Immature natural killer cell (primary cell): ENCODE measurements around the gene STARD10. TPM values are rescaled to one million over a fixed set of nuclear protein-coding genes. Genes with fewer than 3 reads are reported as not detected.

Experiments used
- DNase-seq, 3 donors: peaks; one replicate each; pipeline ENCODE4 v3.0.0; 2022; ENCODE audit warnings: mixed read lengths in 1 of 3
- H3K27ac Mint-ChIP-seq, 6 donors: one replicate each; pipeline ENCODE4 v1.8.0; 2020; ENCODE audit warnings: mixed read lengths in 6 of 6, mild to moderate bottlenecking in 5 of 6, inconsistent platforms in 4 of 6, moderate library complexity in 3 of 6
- H3K27me3 Mint-ChIP-seq, 3 donors: one replicate each; pipeline ENCODE4 v1.8.0; 2020 to 2021; ENCODE audit warnings: low read depth in 3 of 3, mild to moderate bottlenecking in 3 of 3, mixed read lengths in 3 of 3, moderate library complexity in 3 of 3, inconsistent platforms in 1 of 3
- H3K36me3 Mint-ChIP-seq, 3 donors: one replicate each; pipeline ENCODE4 v1.8.0; 2020; ENCODE audit warnings: mixed read lengths in 3 of 3, inconsistent platforms in 2 of 3, mild to moderate bottlenecking in 2 of 3
- H3K4me1 Mint-ChIP-seq, 2 donors: one replicate each; pipeline ENCODE4 v1.8.0; 2020; ENCODE audit warnings: inconsistent platforms in 2 of 2, mild to moderate bottlenecking in 2 of 2, mixed read lengths in 2 of 2, moderate library complexity in 1 of 2
- H3K4me3 Mint-ChIP-seq, 5 donors: one replicate each; pipeline ENCODE4 v1.8.0; 2020; ENCODE audit warnings: mild to moderate bottlenecking in 5 of 5, mixed read lengths in 5 of 5, inconsistent platforms in 3 of 5, moderate library complexity in 3 of 5
- H3K9me3 Mint-ChIP-seq, 6 donors: one replicate each; pipeline ENCODE4 v1.8.0; 2020; ENCODE audit warnings: mild to moderate bottlenecking in 6 of 6, mixed read lengths in 6 of 6, inconsistent platforms in 4 of 6, moderate library complexity in 3 of 6
- polyA plus RNA-seq, 3 donors: library from polyadenylated mRNA; unstranded; fragments of 300-500 nt; fragmentation: Illumina TruSeq; gene quantifications; one replicate each; pipeline ENCODE4 v1.2.3, GENCODE V29; 2021

Gene STARD10
- polyA plus RNA-seq, 3 donors from 2014 or later, result 26.3 to 50.1 (median 35.6) TPM

GRCh38 chr11:72787216-72788104, 6.4 kb downstream of the STARD10 start:
- peaks cover 6 to 11% of the 10 kb centered on the region in 2 donors for H3K4me1 Mint-ChIP-seq
- no peaks in the 10 kb centered on the region for H3K36me3 Mint-ChIP-seq
- H3K27ac Mint-ChIP-seq, result peak overlapping the region in 2 of 6 donors; percentile 54 to 71
- DNase-seq, result no peak
- H3K4me3 Mint-ChIP-seq, result peak overlapping the region in 2 of 5 donors; percentile 9 to 39
- H3K9me3 Mint-ChIP-seq, result no peaks in the 10 kb centered on the region
- H3K27me3 Mint-ChIP-seq, result peaks cover 0 to 2% (median under 1%) of the 10 kb centered on the region in 3 donors

- H3K27ac Mint-ChIP-seq, result peak overlapping the region in 1 of 6 donors; percentile 71
- no peak for DNase-seq
- H3K36me3 Mint-ChIP-seq, result no peaks in the 10 kb centered on the region
- no peaks in the 10 kb centered on the region for H3K9me3 Mint-ChIP-seq
- H3K4me3 Mint-ChIP-seq, result no peak overlapping the region
- peaks cover 10 to 19% of the 10 kb centered on the region in 2 donors for H3K4me1 Mint-ChIP-seq
- H3K27me3 Mint-ChIP-seq, result peaks cover 0 to 2% (median 2%) of the 10 kb centered on the region in 3 donors
Measured at GRCh38 chr11:72786305-72787215, 7.3 kb downstream of the STARD10 start.

GRCh38 chr11:72784662-72785061, 9.2 kb downstream of the STARD10 start:
- Mint-ChIP-seq H3K4me3 (no peak overlapping the region), H3K27ac (no peak overlapping the region), H3K27me3 (peaks cover 2% of the 10 kb centered on the region in 3 donors), H3K4me1 (peaks cover 14 to 23% of the 10 kb centered on the region in 2 donors), H3K9me3 (no peaks in the 10 kb centered on the region), H3K36me3 (no peaks in the 10 kb centered on the region)
- no peak for DNase-seq

GRCh38 chr11:72783144-72783905, 10.5 kb downstream of the STARD10 start:
- Mint-ChIP-seq H3K27me3 (peaks cover 2 to 4% (median 2%) of the 10 kb centered on the region in 3 donors), H3K4me3 (peak overlapping the region in 3 of 5 donors; percentile 84), H3K9me3 (no peaks in the 10 kb centered on the region), H3K36me3 (no peaks in the 10 kb centered on the region), H3K27ac (peak overlapping the region in 5 of 6 donors; percentile 33 to 74 (median 52)), H3K4me1 (peaks cover 16 to 32% of the 10 kb centered on the region in 2 donors)
- DNase-seq, result no peak

- Mint-ChIP-seq H3K4me1 (peaks cover 16 to 26% of the 10 kb centered on the region in 2 donors), H3K27ac (peak overlapping the region in 5 of 6 donors; percentile 52 to 92 (median 76)), H3K27me3 (peaks cover 2 to 4% (median 2%) of the 10 kb centered on the region in 3 donors), H3K4me3 (peak overlapping the region; percentile 81 to 84 (median 84)), H3K9me3 (no peaks in the 10 kb centered on the region), H3K36me3 (no peaks in the 10 kb centered on the region)
- DNase-seq, result no peak
Measured at GRCh38 chr11:72782081-72782920, 11.5 kb downstream of the STARD10 start.

- peak; percentile 49 to 66 (median 63) for DNase-seq
- Mint-ChIP-seq H3K4me1 (peaks cover 22 to 31% of the 10 kb centered on the region in 2 donors), H3K27me3 (peaks cover 0 to 4% (median 2%) of the 10 kb centered on the region in 3 donors), H3K4me3 (peak overlapping the region; percentile 81 to 84 (median 84)), H3K36me3 (no peaks in the 10 kb centered on the region), H3K27ac (peak overlapping the region in 5 of 6 donors; percentile 52 to 92 (median 68)), H3K9me3 (no peaks in the 10 kb centered on the region)
Measured at GRCh38 chr11:72781313-72782080, 12.3 kb downstream of the STARD10 start.

- Mint-ChIP-seq H3K4me1 (peaks cover 25 to 36% of the 10 kb centered on the region in 2 donors), H3K27me3 (peaks cover 0 to 4% (median 2%) of the 10 kb centered on the region in 3 donors), H3K27ac (peak overlapping the region in 2 of 6 donors; percentile 12 to 42), H3K36me3 (no peaks in the 10 kb centered on the region), H3K9me3 (no peaks in the 10 kb centered on the region), H3K4me3 (peak overlapping the region; percentile 46 to 72 (median 55))
- DNase-seq, result no peak
Measured at GRCh38 chr11:72781063-72781312, 12.9 kb downstream of the STARD10 start.

GRCh38 chr11:72780296-72781062, 13.4 kb downstream of the STARD10 start:
- no peak for DNase-seq
- no peaks in the 10 kb centered on the region for H3K9me3 Mint-ChIP-seq
- H3K4me3 Mint-ChIP-seq, result peak overlapping the region; percentile 46 to 75 (median 64)
- H3K4me1 Mint-ChIP-seq, result peaks cover 25 to 38% of the 10 kb centered on the region in 2 donors
- H3K36me3 Mint-ChIP-seq, result no peaks in the 10 kb centered on the region
- peaks cover 0 to 4% (median 2%) of the 10 kb centered on the region in 3 donors for H3K27me3 Mint-ChIP-seq
- H3K27ac Mint-ChIP-seq, result peak overlapping the region in 3 of 6 donors; percentile 2 to 49 (median 42)

- DNase-seq, result no peak
- no peaks in the 10 kb centered on the region for H3K36me3 Mint-ChIP-seq
- peaks cover 25 to 38% of the 10 kb centered on the region in 2 donors for H3K4me1 Mint-ChIP-seq
- peak overlapping the region; percentile 64 to 75 (median 74) for H3K4me3 Mint-ChIP-seq
- peaks cover 0 to 4% (median 2%) of the 10 kb centered on the region in 3 donors for H3K27me3 Mint-ChIP-seq
- H3K9me3 Mint-ChIP-seq, result no peaks in the 10 kb centered on the region
- peak overlapping the region in 3 of 6 donors; percentile 2 to 90 (median 89) for H3K27ac Mint-ChIP-seq
Measured at GRCh38 chr11:72779495-72780128, 14.2 kb downstream of the STARD10 start.

- H3K27me3 Mint-ChIP-seq, result peaks cover 0 to 4% (median 4%) of the 10 kb centered on the region in 3 donors
- H3K36me3 Mint-ChIP-seq, result no peaks in the 10 kb centered on the region
- H3K4me1 Mint-ChIP-seq, result peaks cover 25 to 38% of the 10 kb centered on the region in 2 donors
- H3K4me3 Mint-ChIP-seq, result peak overlapping the region in 3 of 5 donors; percentile 18 to 64 (median 36)
- H3K27ac Mint-ChIP-seq, result peak overlapping the region in 1 of 6 donors; percentile 2
- no peaks in the 10 kb centered on the region for H3K9me3 Mint-ChIP-seq
- no peak for DNase-seq
Measured at GRCh38 chr11:72778535-72779494, 15.0 kb downstream of the STARD10 start.
